Stimulated activated memory B cell treated with anti-CD40 and anti-IgM and Interleukin-4, amounts not matched to agents 10 μg/mL and 1 μg/mL and 100 μg/mL, for 72 hours (primary cell): Measurements from ENCODE around the gene FOXP2.
"Not testable (repeated sequence)": the region's sequence is repeated elsewhere in the genome, so short reads cannot be mapped to it uniquely, and the experiment has no call there.

Experiments
- ATAC-seq: fragments of 150-1000 bp; cut with Tn5 transposase; 2 replicates; pipeline ENCODE4 v1.10.0; 2021
- H3K27ac Mint-ChIP-seq: one replicate; pipeline ENCODE4 v1.8.0; 2022; ENCODE audit warnings: mild to moderate bottlenecking, mixed read lengths
- H3K27me3 Mint-ChIP-seq: one replicate; pipeline ENCODE4 v1.8.0; 2022; ENCODE audit warnings: mixed read lengths
- H3K36me3 Mint-ChIP-seq: one replicate; pipeline ENCODE4 v1.8.0; 2022; ENCODE audit warnings: mixed read lengths
- H3K4me1 Mint-ChIP-seq: one replicate; pipeline ENCODE4 v1.8.0; 2022; ENCODE audit warnings: mixed read lengths
- H3K4me3 Mint-ChIP-seq: one replicate; pipeline ENCODE4 v1.8.0; 2022; ENCODE audit warnings: mild to moderate bottlenecking, moderate library complexity, mixed read lengths
- H3K9me3 Mint-ChIP-seq: one replicate; pipeline ENCODE4 v1.8.0; 2022; ENCODE audit warnings: mixed read lengths

FOXP2 gene

GRCh38 chr7:114508086-114508485 is 93.5 kb downstream of the FOXP2 start:
- H3K36me3 Mint-ChIP-seq, result no peaks in the 10 kb centered on the region
- no peak overlapping the region for H3K4me3 Mint-ChIP-seq
- H3K4me1 Mint-ChIP-seq, result no peaks in the 10 kb centered on the region
- H3K27me3 Mint-ChIP-seq, result no peaks in the 10 kb centered on the region
- ATAC-seq, result no peak
- H3K27ac Mint-ChIP-seq, result no peak overlapping the region
- H3K9me3 Mint-ChIP-seq, result no peaks in the 10 kb centered on the region

GRCh38 chr7:114510824-114511223 is 96.2 kb downstream of the FOXP2 start:
- not testable (repeated sequence) for H3K4me1 Mint-ChIP-seq, H3K4me3 Mint-ChIP-seq, H3K27ac Mint-ChIP-seq, H3K27me3 Mint-ChIP-seq, H3K36me3 Mint-ChIP-seq, H3K9me3 Mint-ChIP-seq, ATAC-seq

- no peak overlapping the region for H3K4me3 Mint-ChIP-seq
- H3K27ac Mint-ChIP-seq, result no peak overlapping the region
- H3K36me3 Mint-ChIP-seq, result no peaks in the 10 kb centered on the region
- ATAC-seq, result no peak
- H3K27me3 Mint-ChIP-seq, result no peaks in the 10 kb centered on the region
- H3K9me3 Mint-ChIP-seq, result no peaks in the 10 kb centered on the region
- no peaks in the 10 kb centered on the region for H3K4me1 Mint-ChIP-seq
Measured at GRCh38 chr7:114519240-114519639, 104.6 kb downstream of the FOXP2 start.

GRCh38 chr7:114522081-114522480 is 107.5 kb downstream of the FOXP2 start:
- Mint-ChIP-seq H3K36me3 (no peaks in the 10 kb centered on the region), H3K9me3 (no peaks in the 10 kb centered on the region), H3K27me3 (no peaks in the 10 kb centered on the region), H3K4me3 (no peak overlapping the region), H3K4me1 (no peaks in the 10 kb centered on the region), H3K27ac (no peak overlapping the region)
- ATAC-seq, result no peak

- peak; percentile 27 for ATAC-seq
- Mint-ChIP-seq H3K4me1 (no peaks in the 10 kb centered on the region), H3K27ac (no peak overlapping the region), H3K36me3 (no peaks in the 10 kb centered on the region), H3K9me3 (no peaks in the 10 kb centered on the region), H3K27me3 (no peaks in the 10 kb centered on the region), H3K4me3 (no peak overlapping the region)
Measured at GRCh38 chr7:114527589-114527988, 113.0 kb downstream of the FOXP2 start.

GRCh38 chr7:114530057-114530611 is 115.5 kb downstream of the FOXP2 start:
- Mint-ChIP-seq H3K27me3 (no peaks in the 10 kb centered on the region), H3K4me1 (no peaks in the 10 kb centered on the region), H3K36me3 (no peaks in the 10 kb centered on the region), H3K4me3 (no peak overlapping the region), H3K27ac (no peak overlapping the region), H3K9me3 (no peaks in the 10 kb centered on the region)
- ATAC-seq, result no peak

- ATAC-seq, result no peak
Measured at GRCh38 chr7:114531326-114531725, 116.7 kb downstream of the FOXP2 start.

GRCh38 chr7:114533131-114533530 is 118.5 kb downstream of the FOXP2 start:
- no peaks in the 10 kb centered on the region for H3K27me3 Mint-ChIP-seq
- H3K27ac Mint-ChIP-seq, result no peak overlapping the region
- ATAC-seq, result no peak
- H3K9me3 Mint-ChIP-seq, result no peaks in the 10 kb centered on the region
- no peaks in the 10 kb centered on the region for H3K36me3 Mint-ChIP-seq
- H3K4me3 Mint-ChIP-seq, result no peak overlapping the region
- no peaks in the 10 kb centered on the region for H3K4me1 Mint-ChIP-seq

More at GRCh38 chr7:114531326-114531725, 116.7 kb downstream of the FOXP2 start:
- Mint-ChIP-seq H3K4me3 (no peak overlapping the region), H3K4me1 (no peaks in the 10 kb centered on the region), H3K27ac (no peak overlapping the region), H3K36me3 (no peaks in the 10 kb centered on the region), H3K27me3 (no peaks in the 10 kb centered on the region), H3K9me3 (no peaks in the 10 kb centered on the region)

- Mint-ChIP-seq H3K27ac (no peak overlapping the region), H3K4me3 (no peak overlapping the region), H3K36me3 (no peaks in the 10 kb centered on the region)
Measured at GRCh38 chr7:114534953-114535352, 120.3 kb downstream of the FOXP2 start.

GRCh38 chr7:114539575-114539974 is 125.0 kb downstream of the FOXP2 start:
- Mint-ChIP-seq H3K27ac (no peak overlapping the region), H3K36me3 (no peaks in the 10 kb centered on the region), H3K4me1 (no peaks in the 10 kb centered on the region), H3K27me3 (no peaks in the 10 kb centered on the region), H3K4me3 (no peak overlapping the region), H3K9me3 (no peaks in the 10 kb centered on the region)
- ATAC-seq, result no peak

More at GRCh38 chr7:114534953-114535352, 120.3 kb downstream of the FOXP2 start:
- H3K4me1 Mint-ChIP-seq, result no peaks in the 10 kb centered on the region
- no peak for ATAC-seq
- H3K27me3 Mint-ChIP-seq, result no peaks in the 10 kb centered on the region
- no peaks in the 10 kb centered on the region for H3K9me3 Mint-ChIP-seq

GRCh38 chr7:114540291-114540690 is 125.7 kb downstream of the FOXP2 start:
- Mint-ChIP-seq H3K4me3 (no peak overlapping the region), H3K36me3 (no peaks in the 10 kb centered on the region), H3K9me3 (no peaks in the 10 kb centered on the region), H3K4me1 (no peaks in the 10 kb centered on the region), H3K27ac (no peak overlapping the region), H3K27me3 (no peaks in the 10 kb centered on the region)
- no peak for ATAC-seq

- H3K27ac Mint-ChIP-seq, H3K4me3 Mint-ChIP-seq, H3K9me3 Mint-ChIP-seq, H3K36me3 Mint-ChIP-seq, H3K4me1 Mint-ChIP-seq, H3K27me3 Mint-ChIP-seq, ATAC-seq: not testable (repeated sequence)
Measured at GRCh38 chr7:114547346-114547745, 132.7 kb downstream of the FOXP2 start.

GRCh38 chr7:114548081-114548980 is 133.7 kb downstream of the FOXP2 start:
- no peak for ATAC-seq
- H3K4me3 Mint-ChIP-seq, result no peak overlapping the region
- H3K36me3 Mint-ChIP-seq, result no peaks in the 10 kb centered on the region
- peaks cover 9% of the 10 kb centered on the region for H3K27me3 Mint-ChIP-seq
- no peaks in the 10 kb centered on the region for H3K9me3 Mint-ChIP-seq
- H3K27ac Mint-ChIP-seq, result no peak overlapping the region
- H3K4me1 Mint-ChIP-seq, result no peaks in the 10 kb centered on the region

- Mint-ChIP-seq H3K4me3 (no peak overlapping the region), H3K27ac (no peak overlapping the region), H3K36me3 (no peaks in the 10 kb centered on the region), H3K4me1 (no peaks in the 10 kb centered on the region), H3K9me3 (no peaks in the 10 kb centered on the region), H3K27me3 (no peaks in the 10 kb centered on the region)
- no peak for ATAC-seq
Measured at GRCh38 chr7:114554781-114555537, 140.3 kb downstream of the FOXP2 start.

GRCh38 chr7:114567416-114567815 is 152.8 kb downstream of the FOXP2 start:
- Mint-ChIP-seq H3K4me1 (no peaks in the 10 kb centered on the region), H3K27me3 (no peaks in the 10 kb centered on the region), H3K27ac (no peak overlapping the region), H3K4me3 (no peak overlapping the region), H3K36me3 (no peaks in the 10 kb centered on the region), H3K9me3 (no peaks in the 10 kb centered on the region)
- no peak for ATAC-seq
